NCI-H2227 (cell line): ENCODE results near the gene PLCXD1.
"Not testable (repeated sequence)": the region's sequence is repeated elsewhere in the genome, so short reads cannot be mapped to it uniquely, and the experiment has no call there.

Experiments
- DNase-seq: peaks from one replicate; lab custom pipeline; 2025; ENCODE audit not compliant: unreplicated experiment; lab: John Stamatoyannopoulos, UW

PLCXD1 gene

GRCh38 chrX:291411-291901 is 10.3 kb downstream of the PLCXD1 start:
- DNase-seq = no peak

GRCh38 chrX:292900-293897 is 12.0 kb downstream of the PLCXD1 start:
- DNase-seq = no peak

GRCh38 chrX:295136-295535 is 14.0 kb downstream of the PLCXD1 start:
- DNase-seq = no peak

- DNase-seq = no peak
These were observed 17.8 kb downstream of the PLCXD1 start for GRCh38 chrX:298993-299392.

- no peak for DNase-seq
These were observed 19.2 kb downstream of the PLCXD1 start for GRCh38 chrX:300334-300733.

GRCh38 chrX:302975-303374 is 21.8 kb downstream of the PLCXD1 start:
- no peak for DNase-seq

GRCh38 chrX:305781-306613 is 24.8 kb downstream of the PLCXD1 start:
- DNase-seq = not testable (repeated sequence)

- DNase-seq = not testable (repeated sequence)
These were observed 25.6 kb downstream of the PLCXD1 start for GRCh38 chrX:306614-307251.

GRCh38 chrX:307261-308111 is 26.3 kb downstream of the PLCXD1 start:
- DNase-seq = no peak

GRCh38 chrX:308821-309520 is 27.8 kb downstream of the PLCXD1 start:
- DNase-seq = no peak

- DNase-seq = no peak
These were observed 29.5 kb downstream of the PLCXD1 start for GRCh38 chrX:310621-311155.

- DNase-seq = no peak
These were observed 30.3 kb downstream of the PLCXD1 start for GRCh38 chrX:311156-312129.

GRCh38 chrX:312621-313331 is 31.6 kb downstream of the PLCXD1 start:
- DNase-seq = no peak

GRCh38 chrX:313546-313945 is 32.4 kb downstream of the PLCXD1 start:
- DNase-seq = no peak

GRCh38 chrX:314049-314448 is 32.9 kb downstream of the PLCXD1 start:
- no peak for DNase-seq

GRCh38 chrX:314781-315595 is 33.8 kb downstream of the PLCXD1 start:
- no peak for DNase-seq
